ENCODE data around the gene TNRC18.

The TNRC18 gene

GRCh38 chr7:5343884-5344283 is 79.8 kb downstream of the TNRC18 start:
- TF ChIP-seq CREB1 (IDR thresholded peaks at IDR 0.05; ENCODE audit: low read depth) = no peak
- TF ChIP-seq FOXM1 (IDR thresholded peaks at IDR 0.05; ENCODE audit: borderline replicate concordance, low read depth) = no peak
- no peak for TF ChIP-seq TAF1 (IDR thresholded peaks at IDR 0.05; ENCODE audit: low read depth)
- no peak for TF ChIP-seq NFIC (IDR thresholded peaks at IDR 0.05)

- no peak for TF ChIP-seq ZBTB7A (IDR thresholded peaks at IDR 0.05; ENCODE audit: low read depth)
- no peak for TF ChIP-seq NFIC (IDR thresholded peaks at IDR 0.05)
- no peak for TF ChIP-seq YY1 (IDR thresholded peaks at IDR 0.05; ENCODE audit: low read depth)
- TF ChIP-seq EGR1 (IDR thresholded peaks at IDR 0.05) = no peak
- TF ChIP-seq MAX (IDR thresholded peaks at IDR 0.05) = no peak
- TF ChIP-seq TAF1 (IDR thresholded peaks at IDR 0.05; ENCODE audit: low read depth) = no peak
- TF ChIP-seq USF1 (IDR thresholded peaks at IDR 0.05) = no peak
- TF ChIP-seq TEAD4 (IDR thresholded peaks at IDR 0.05) = no peak
- no peak for TF ChIP-seq REST (IDR thresholded peaks at IDR 0.05; ENCODE audit: low read depth)
- TF ChIP-seq CREB1 (IDR thresholded peaks at IDR 0.05; ENCODE audit: low read depth) = no peak
- no peak for TF ChIP-seq TCF12 (IDR thresholded peaks at IDR 0.05; ENCODE audit: low read depth)
- TF ChIP-seq CEBPB (IDR thresholded peaks at IDR 0.05) = no peak
- no peak for TF ChIP-seq RAD21 (IDR thresholded peaks at IDR 0.05; ENCODE audit: low read depth)
- TF ChIP-seq FOXM1 (IDR thresholded peaks at IDR 0.05; ENCODE audit: borderline replicate concordance, low read depth) = no peak
- TF ChIP-seq EP300 (IDR thresholded peaks at IDR 0.05; ENCODE audit: borderline replicate concordance) = no peak
These were observed 81.0 kb downstream of the TNRC18 start for GRCh38 chr7:5342631-5343030.

GRCh38 chr7:5339955-5340354 is 83.7 kb downstream of the TNRC18 start:
- TF ChIP-seq MAX (IDR thresholded peaks at IDR 0.05) = no peak
- no peak for TF ChIP-seq TAF1 (IDR thresholded peaks at IDR 0.05; ENCODE audit: low read depth)
- no peak for TF ChIP-seq TEAD4 (IDR thresholded peaks at IDR 0.05)
- TF ChIP-seq RAD21 (IDR thresholded peaks at IDR 0.05; ENCODE audit: low read depth) = no peak
- no peak for TF ChIP-seq ZBTB7A (IDR thresholded peaks at IDR 0.05; ENCODE audit: low read depth)
- TF ChIP-seq USF1 (IDR thresholded peaks at IDR 0.05) = no peak
- no peak for TF ChIP-seq EGR1 (IDR thresholded peaks at IDR 0.05)
- TF ChIP-seq EP300 (IDR thresholded peaks at IDR 0.05; ENCODE audit: borderline replicate concordance) = no peak
- TF ChIP-seq TCF12 (IDR thresholded peaks at IDR 0.05; ENCODE audit: low read depth) = no peak
- no peak for TF ChIP-seq NFIC (IDR thresholded peaks at IDR 0.05)
- no peak for TF ChIP-seq CEBPB (IDR thresholded peaks at IDR 0.05)
- no peak for TF ChIP-seq CREB1 (IDR thresholded peaks at IDR 0.05; ENCODE audit: low read depth)
- no peak for TF ChIP-seq YY1 (IDR thresholded peaks at IDR 0.05; ENCODE audit: low read depth)
- TF ChIP-seq REST (IDR thresholded peaks at IDR 0.05; ENCODE audit: low read depth) = no peak
- TF ChIP-seq FOXM1 (IDR thresholded peaks at IDR 0.05; ENCODE audit: borderline replicate concordance, low read depth) = no peak

- TF ChIP-seq MAX (IDR thresholded peaks at IDR 0.05) (no peak), YY1 (IDR thresholded peaks at IDR 0.05; ENCODE audit: low read depth) (no peak), EGR1 (IDR thresholded peaks at IDR 0.05) (no peak), RAD21 (IDR thresholded peaks at IDR 0.05; ENCODE audit: low read depth) (no peak), TCF12 (IDR thresholded peaks at IDR 0.05; ENCODE audit: low read depth) (no peak), CREB1 (IDR thresholded peaks at IDR 0.05; ENCODE audit: low read depth) (no peak), NFIC (IDR thresholded peaks at IDR 0.05) (no peak), USF1 (IDR thresholded peaks at IDR 0.05) (no peak), TEAD4 (IDR thresholded peaks at IDR 0.05) (no peak), EP300 (IDR thresholded peaks at IDR 0.05; ENCODE audit: borderline replicate concordance) (no peak), TAF1 (IDR thresholded peaks at IDR 0.05; ENCODE audit: low read depth) (no peak), REST (IDR thresholded peaks at IDR 0.05; ENCODE audit: low read depth) (no peak), FOXM1 (IDR thresholded peaks at IDR 0.05; ENCODE audit: borderline replicate concordance, low read depth) (no peak), ZBTB7A (IDR thresholded peaks at IDR 0.05; ENCODE audit: low read depth) (no peak)
These were observed 86.6 kb downstream of the TNRC18 start for GRCh38 chr7:5337047-5337446.

All from Ishikawa (cell line).